ENCODE measurements around the gene AK3. TPM values are rescaled to one million over a fixed set of nuclear protein-coding genes. Genes with fewer than 3 reads are reported as not detected.
"Not testable (repeated sequence)": the region's sequence is repeated elsewhere in the genome, so short reads cannot be mapped to it uniquely, and the experiment has no call there.

AK3 gene
- total RNA-seq, 1 donor from 2014 or later = 59.4 TPM

- TF ChIP-seq, protein P1, sequence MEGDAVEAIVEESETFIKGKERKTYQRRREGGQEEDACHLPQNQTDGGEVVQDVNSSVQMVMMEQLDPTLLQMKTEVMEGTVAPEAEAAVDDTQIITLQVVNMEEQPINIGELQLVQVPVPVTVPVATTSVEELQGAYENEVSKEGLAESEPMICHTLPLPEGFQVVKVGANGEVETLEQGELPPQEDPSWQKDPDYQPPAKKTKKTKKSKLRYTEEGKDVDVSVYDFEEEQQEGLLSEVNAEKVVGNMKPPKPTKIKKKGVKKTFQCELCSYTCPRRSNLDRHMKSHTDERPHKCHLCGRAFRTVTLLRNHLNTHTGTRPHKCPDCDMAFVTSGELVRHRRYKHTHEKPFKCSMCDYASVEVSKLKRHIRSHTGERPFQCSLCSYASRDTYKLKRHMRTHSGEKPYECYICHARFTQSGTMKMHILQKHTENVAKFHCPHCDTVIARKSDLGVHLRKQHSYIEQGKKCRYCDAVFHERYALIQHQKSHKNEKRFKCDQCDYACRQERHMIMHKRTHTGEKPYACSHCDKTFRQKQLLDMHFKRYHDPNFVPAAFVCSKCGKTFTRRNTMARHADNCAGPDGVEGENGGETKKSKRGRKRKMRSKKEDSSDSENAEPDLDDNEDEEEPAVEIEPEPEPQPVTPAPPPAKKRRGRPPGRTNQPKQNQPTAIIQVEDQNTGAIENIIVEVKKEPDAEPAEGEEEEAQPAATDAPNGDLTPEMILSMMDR (conservative IDR thresholded peaks at IDR 0.05; ENCODE audit: low read depth, low read length) = no peak
- peak overlapping the region; percentile 84 for H3K4me3 ChIP-seq (ENCODE audit: low read depth, low read length)
- no peak for DNase-seq (ENCODE audit: low read depth)
These were observed 77.8 kb downstream of the AK3 start for GRCh38 chr9:4662989-4663792.

- TF ChIP-seq, protein P1 (conservative IDR thresholded peaks at IDR 0.05; ENCODE audit: low read depth, low read length) = peak; percentile 59
- peak within 1 kb of the TSS; percentile 84 for H3K4me3 ChIP-seq (ENCODE audit: low read depth, low read length)
- DNase-seq (ENCODE audit: low read depth) = no peak
These were observed 78.7 kb downstream of the AK3 start, which contains the start of gene PLPP6 for GRCh38 chr9:4662108-4662988. PLPP6 (plus strand) TSS chr9:4662294; CDS start chr9:4662376, 82 bp downstream.

GRCh38 chr9:4661611-4662010, 79.4 kb downstream of the AK3 start:
- DNase-seq (ENCODE audit: low read depth) = no peak
- TF ChIP-seq, protein P1 (conservative IDR thresholded peaks at IDR 0.05; ENCODE audit: low read depth, low read length) = no peak
- H3K4me3 ChIP-seq (ENCODE audit: low read depth, low read length) = peak overlapping the region; percentile 84

GRCh38 chr9:4661165-4661564, 79.8 kb downstream of the AK3 start:
- TF ChIP-seq, protein P1 (conservative IDR thresholded peaks at IDR 0.05; ENCODE audit: low read depth, low read length) = no peak
- no peak for DNase-seq (ENCODE audit: low read depth)
- H3K4me3 ChIP-seq (ENCODE audit: low read depth, low read length) = no peak overlapping the region

DNA sequence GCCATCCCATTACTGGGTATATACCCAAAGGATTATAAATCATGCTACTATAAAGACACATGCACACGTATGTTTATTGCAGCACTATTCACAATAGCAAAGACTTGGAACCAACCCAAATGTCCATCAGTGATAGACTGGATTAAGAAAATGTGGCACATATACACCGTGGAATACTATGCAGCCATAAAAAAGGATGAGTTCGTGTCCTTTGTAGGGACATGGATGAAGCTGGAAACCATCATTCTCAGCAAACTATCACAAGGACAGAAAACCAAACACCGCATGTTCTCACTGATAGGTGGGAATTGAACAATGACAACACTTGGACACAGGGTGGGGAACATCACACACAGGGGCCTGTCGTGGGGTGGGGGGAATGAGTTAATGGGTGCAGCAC, 80.3 kb downstream of the AK3 start:
- not testable (repeated sequence) for DNase-seq (ENCODE audit: low read depth); H3K4me3 ChIP-seq (ENCODE audit: low read depth, low read length)

Other genes with a start within 250 kb of the AK3 start
- 4.2 and 4.7 TPM in 2 replicates for gene PLPP6, start 78.9 kb downstream of the AK3 start, total RNA-seq
- gene SPATA6L, start 74.7 kb downstream of the AK3 start, total RNA-seq = 0.92 and 1.7 TPM in 2 replicates
- 8.4 and 21.8 TPM in 2 replicates for gene CDC37L1, start 61.6 kb downstream of the AK3 start, total RNA-seq
- 16.9 and 23.4 TPM in 2 replicates for gene RCL1, start 51.7 kb upstream of the AK3 start, total RNA-seq
- 3.0 and 7.1 TPM in 2 replicates for gene JAK2, start 244.1 kb upstream of the AK3 start, total RNA-seq